Fibroblast of lung (primary cell): ENCODE results near the gene HVCN1.
"Not testable (repeated sequence)": the region's sequence is repeated elsewhere in the genome, so short reads cannot be mapped to it uniquely, and the experiment has no call there.

ENCODE experiments used
- EZH2 ChIP-seq: IDR thresholded peaks from 2 replicates; pipeline ENCODE4 v1.5.1; 2012; ENCODE audit warnings: low read length, control low read depth, mild to moderate bottlenecking; ENCODE audit errors: missing control alignments
- TF ChIP-seq, protein P1 (sequence below), 2 donors: IDR thresholded peaks in 1 of 2; conservative IDR thresholded peaks in 1 of 2; 1 replicate in 1 of 2; 2 replicates in 1 of 2; pipeline ENCODE4 v1.5.1; 2011 to 2012; ENCODE audit warnings: low read length in 2 of 2, control low read depth in 1 of 2, inconsistent platforms in 1 of 2, low read depth in 1 of 2, mild to moderate bottlenecking in 1 of 2

GRCh38 chr12:110737016-110737415 lies 48.1 kb upstream of the HVCN1 start:
- TF ChIP-seq, protein P1, sequence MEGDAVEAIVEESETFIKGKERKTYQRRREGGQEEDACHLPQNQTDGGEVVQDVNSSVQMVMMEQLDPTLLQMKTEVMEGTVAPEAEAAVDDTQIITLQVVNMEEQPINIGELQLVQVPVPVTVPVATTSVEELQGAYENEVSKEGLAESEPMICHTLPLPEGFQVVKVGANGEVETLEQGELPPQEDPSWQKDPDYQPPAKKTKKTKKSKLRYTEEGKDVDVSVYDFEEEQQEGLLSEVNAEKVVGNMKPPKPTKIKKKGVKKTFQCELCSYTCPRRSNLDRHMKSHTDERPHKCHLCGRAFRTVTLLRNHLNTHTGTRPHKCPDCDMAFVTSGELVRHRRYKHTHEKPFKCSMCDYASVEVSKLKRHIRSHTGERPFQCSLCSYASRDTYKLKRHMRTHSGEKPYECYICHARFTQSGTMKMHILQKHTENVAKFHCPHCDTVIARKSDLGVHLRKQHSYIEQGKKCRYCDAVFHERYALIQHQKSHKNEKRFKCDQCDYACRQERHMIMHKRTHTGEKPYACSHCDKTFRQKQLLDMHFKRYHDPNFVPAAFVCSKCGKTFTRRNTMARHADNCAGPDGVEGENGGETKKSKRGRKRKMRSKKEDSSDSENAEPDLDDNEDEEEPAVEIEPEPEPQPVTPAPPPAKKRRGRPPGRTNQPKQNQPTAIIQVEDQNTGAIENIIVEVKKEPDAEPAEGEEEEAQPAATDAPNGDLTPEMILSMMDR (conservative IDR thresholded peaks at IDR 0.05 in 1 of 2, IDR thresholded peaks at IDR 0.05 in 1 of 2; ENCODE audit: low read depth in 1 of 2, low read length in 2 of 2): not testable (repeated sequence)
- TF ChIP-seq EZH2: not testable (repeated sequence)
